HG02763 (cell line): ENCODE results near the gene ACBD4.

ENCODE experiments used
- ATAC-seq: cut with Tn5 transposase; IDR thresholded peaks from one replicate; pipeline ENCODE4 v1.9.1; 2021; ENCODE audit warnings: mild to moderate bottlenecking, moderate library complexity; ENCODE audit not compliant: unreplicated experiment

The ACBD4 gene

GRCh38 chr17:45149669-45150664, 14.5 kb downstream of the ACBD4 start:
- ATAC-seq, result no peak

GRCh38 chr17:45150911-45151809, 15.7 kb downstream of the ACBD4 start:
- no peak for ATAC-seq

- ATAC-seq, result no peak
Observed at GRCh38 chr17:45155029-45155428, 19.5 kb downstream of the ACBD4 start.

GRCh38 chr17:45155483-45155882, 20.0 kb downstream of the ACBD4 start:
- no peak for ATAC-seq

GRCh38 chr17:45156242-45156641, 20.8 kb downstream of the ACBD4 start:
- ATAC-seq, result no peak

- ATAC-seq, result peak; percentile 19
Observed at GRCh38 chr17:45160447-45161287, 25.2 kb downstream of the ACBD4 start.

- peak; percentile 94 for ATAC-seq
Observed at GRCh38 chr17:45161288-45162024, 26.0 kb downstream of the ACBD4 start, which contains the start of gene HEXIM2. TSS of gene HEXIM2 (plus strand) at chr17:45161875. CDS start at chr17:45162794, 919 bp downstream.

GRCh38 chr17:45162025-45162687, 26.7 kb downstream of the ACBD4 start:
- no peak for ATAC-seq

- no peak for ATAC-seq
Observed at GRCh38 chr17:45164734-45165269, 29.3 kb downstream of the ACBD4 start.

GRCh38 chr17:45168991-45169752, 33.7 kb downstream of the ACBD4 start:
- ATAC-seq, result no peak

GRCh38 chr17:45170280-45170930, 34.9 kb downstream of the ACBD4 start:
- ATAC-seq, result no peak

- ATAC-seq, result no peak
Observed at GRCh38 chr17:45170931-45171337, 35.4 kb downstream of the ACBD4 start.

- no peak for ATAC-seq
Observed at GRCh38 chr17:45171338-45172231, 36.1 kb downstream of the ACBD4 start.

GRCh38 chr17:45172232-45172540, 36.7 kb downstream of the ACBD4 start:
- ATAC-seq, result no peak

GRCh38 chr17:45172541-45173286, 37.2 kb downstream of the ACBD4 start:
- peak; percentile 53 for ATAC-seq

- ATAC-seq, result no peak
Observed at GRCh38 chr17:45175759-45176115, 40.2 kb downstream of the ACBD4 start.
